Spleen (tissue), 7 donors: Measurements from ENCODE around the gene SSBP2.

ENCODE experiments used
- POLR2A ChIP-seq, 3 donors: fragments of 450-650 bp; IDR thresholded peaks; one replicate each; pipeline ENCODE4 v1.5.1; 2017; ENCODE audit warnings: antibody characterized with exemption in 3 of 3, mild to moderate bottlenecking in 1 of 3
- TF ChIP-seq, protein P1 (sequence below), 11 experiments: fragments of 200-600 bp in 7 of 11; fragments of 450-650 bp in 4 of 11; sonication (generic) in 4 of 11; IDR thresholded peaks in 8 of 11; conservative IDR thresholded peaks in 3 of 11; 1 replicate in 7 of 11; 2 replicates in 4 of 11; pipeline versions ENCODE4 v1.4.0 to v1.8.0; 2016 to 2021; ENCODE audit warnings: antibody characterized with exemption in 11 of 11, inconsistent platforms in 4 of 11, mild to moderate bottlenecking in 1 of 11
- donor health status: DM: no; HTN: no; CAD: no; lungs with moderate emphysema.
- donor health status: DM: no; HTN: no; CAD: no.
- donor health status: DM: no; HTN: no; CAD: no.

- TF ChIP-seq POLR2A (IDR thresholded peaks at IDR 0.05), result no peak
- TF ChIP-seq, protein P1, sequence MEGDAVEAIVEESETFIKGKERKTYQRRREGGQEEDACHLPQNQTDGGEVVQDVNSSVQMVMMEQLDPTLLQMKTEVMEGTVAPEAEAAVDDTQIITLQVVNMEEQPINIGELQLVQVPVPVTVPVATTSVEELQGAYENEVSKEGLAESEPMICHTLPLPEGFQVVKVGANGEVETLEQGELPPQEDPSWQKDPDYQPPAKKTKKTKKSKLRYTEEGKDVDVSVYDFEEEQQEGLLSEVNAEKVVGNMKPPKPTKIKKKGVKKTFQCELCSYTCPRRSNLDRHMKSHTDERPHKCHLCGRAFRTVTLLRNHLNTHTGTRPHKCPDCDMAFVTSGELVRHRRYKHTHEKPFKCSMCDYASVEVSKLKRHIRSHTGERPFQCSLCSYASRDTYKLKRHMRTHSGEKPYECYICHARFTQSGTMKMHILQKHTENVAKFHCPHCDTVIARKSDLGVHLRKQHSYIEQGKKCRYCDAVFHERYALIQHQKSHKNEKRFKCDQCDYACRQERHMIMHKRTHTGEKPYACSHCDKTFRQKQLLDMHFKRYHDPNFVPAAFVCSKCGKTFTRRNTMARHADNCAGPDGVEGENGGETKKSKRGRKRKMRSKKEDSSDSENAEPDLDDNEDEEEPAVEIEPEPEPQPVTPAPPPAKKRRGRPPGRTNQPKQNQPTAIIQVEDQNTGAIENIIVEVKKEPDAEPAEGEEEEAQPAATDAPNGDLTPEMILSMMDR (IDR thresholded peaks at IDR 0.05 in 8 of 11, conservative IDR thresholded peaks at IDR 0.05 in 3 of 11), result no peak
Measured at GRCh38 chr5:81688215-81688614, 62.7 kb downstream of the SSBP2 start.
